ENCODE results near the gene DGKD.
"Not testable (repeated sequence)": the region's sequence is repeated elsewhere in the genome, so short reads cannot be mapped to it uniquely, and the experiment has no call there.

DGKD gene

GRCh38 chr2:233362742-233363141 lies 8.4 kb downstream of the DGKD start:
- DNase-seq (ENCODE audit: low read depth), result no peak

- no peak for DNase-seq (ENCODE audit: low read depth)
These were observed 9.5 kb downstream of the DGKD start for GRCh38 chr2:233363744-233364235.

GRCh38 chr2:233365861-233366520 lies 11.7 kb downstream of the DGKD start:
- DNase-seq (ENCODE audit: low read depth), result no peak

GRCh38 chr2:233367586-233367985 lies 13.3 kb downstream of the DGKD start:
- DNase-seq (ENCODE audit: low read depth), result no peak

GRCh38 chr2:233368756-233369155 lies 14.5 kb downstream of the DGKD start:
- DNase-seq (ENCODE audit: low read depth), result no peak

GRCh38 chr2:233369462-233369861 lies 15.2 kb downstream of the DGKD start:
- no peak for DNase-seq (ENCODE audit: low read depth)

- no peak for DNase-seq (ENCODE audit: low read depth)
These were observed 15.8 kb downstream of the DGKD start for GRCh38 chr2:233369897-233370685.

GRCh38 chr2:233371641-233372040 lies 17.3 kb downstream of the DGKD start:
- DNase-seq (ENCODE audit: low read depth), result no peak

- DNase-seq (ENCODE audit: low read depth), result no peak
These were observed 18.6 kb downstream of the DGKD start for GRCh38 chr2:233372855-233373254.

GRCh38 chr2:233373316-233373715 lies 19.0 kb downstream of the DGKD start:
- DNase-seq (ENCODE audit: low read depth), result no peak

GRCh38 chr2:233374776-233375175 lies 20.5 kb downstream of the DGKD start:
- not testable (repeated sequence) for DNase-seq (ENCODE audit: low read depth)

GRCh38 chr2:233375490-233376314 lies 21.4 kb downstream of the DGKD start:
- DNase-seq (ENCODE audit: low read depth), result no peak

GRCh38 chr2:233379034-233379433 lies 24.7 kb downstream of the DGKD start:
- no peak for DNase-seq (ENCODE audit: low read depth)

- no peak for DNase-seq (ENCODE audit: low read depth)
These were observed 25.1 kb downstream of the DGKD start for GRCh38 chr2:233379441-233379840.

- DNase-seq (ENCODE audit: low read depth), result no peak
These were observed 26.0 kb downstream of the DGKD start for GRCh38 chr2:233380132-233380895.

- DNase-seq (ENCODE audit: low read depth), result no peak
These were observed 26.8 kb downstream of the DGKD start for GRCh38 chr2:233380995-233381637.

GRCh38 chr2:233381638-233381995 lies 27.3 kb downstream of the DGKD start:
- DNase-seq (ENCODE audit: low read depth), result no peak

GRCh38 chr2:233384015-233384414 lies 29.7 kb downstream of the DGKD start:
- no peak for DNase-seq (ENCODE audit: low read depth)

- no peak for DNase-seq (ENCODE audit: low read depth)
These were observed 30.7 kb downstream of the DGKD start for GRCh38 chr2:233384811-233385488.

GRCh38 chr2:233385489-233386044 lies 31.3 kb downstream of the DGKD start:
- peak; percentile 36 for DNase-seq (ENCODE audit: low read depth)
